HEK293 (cell line): ENCODE data around the gene DAGLA.

Source experiments
- CTCF ChIA-PET: fragments of 350-600 bp; formaldehyde crosslinking; extraction: SDS; loops from one replicate; lab custom pipeline; 2021; ENCODE audit warnings: antibody characterized with exemption; lab: Yijun Ruan, JAX
- POLR2A ChIA-PET: fragments of 300-600 bp; formaldehyde crosslinking; extraction: SDS; loops from one replicate; lab custom pipeline; 2020; ENCODE audit warnings: antibody characterized with exemption, inconsistent platforms; lab: Yijun Ruan, JAX
- H3K27ac ChIP-seq: fragments of 200-500 bp; sonication (Bioruptor generic); 2 replicates; pipeline ENCODE4 v1.5.1; 2014; ENCODE audit warnings: low read depth, low read length, control low read depth, inconsistent platforms; ENCODE audit errors: extremely low read depth
- H3K36me3 ChIP-seq, 2 experiments: fragments of 200-500 bp in 1 of 2; sonication (Bioruptor generic) in 1 of 2; 1 replicate in 1 of 2; 2 replicates in 1 of 2; pipeline ENCODE4 v1.5.1; 2014 to 2017; ENCODE audit warnings: inconsistent platforms in 2 of 2, low read length in 2 of 2; ENCODE audit not compliant: control insufficient read depth in 2 of 2, insufficient read depth in 1 of 2
- H3K4me1 ChIP-seq: fragments of 200-500 bp; sonication (Bioruptor generic); 2 replicates; pipeline ENCODE4 v1.5.1; 2014; ENCODE audit warnings: mild to moderate bottlenecking, low read length, inconsistent platforms; ENCODE audit not compliant: control insufficient read depth, insufficient read depth
- H3K4me3 ChIP-seq: 2 replicates; pipeline ENCODE4 v1.5.1; 2011; ENCODE audit warnings: low read depth, mild to moderate bottlenecking, control low read depth, low read length, moderate library complexity
- H3K9me3 ChIP-seq: fragments of 200-500 bp; sonication (Bioruptor generic); 2 replicates; pipeline ENCODE4 v1.5.1; 2014; ENCODE audit warnings: low read depth, low read length, inconsistent platforms; ENCODE audit not compliant: control insufficient read depth, insufficient read depth
- BCL11B ChIP-seq: fragments of 450-650 bp; formaldehyde crosslinking; IDR thresholded peaks from 2 replicates; pipeline ENCODE4 v1.5.1; 2016; ENCODE audit warnings: low read depth, missing biosample characterization, missing genetic modification characterization
- GLIS1 ChIP-seq: fragments of 450-650 bp; formaldehyde crosslinking; IDR thresholded peaks from 2 replicates; pipeline ENCODE4 v1.5.1; 2016; ENCODE audit warnings: missing biosample characterization, missing genetic modification characterization
- GLIS2 ChIP-seq: fragments of 450-650 bp; formaldehyde crosslinking; IDR thresholded peaks from 2 replicates; pipeline ENCODE4 v1.5.1; 2016; ENCODE audit warnings: missing biosample characterization, missing genetic modification characterization
- KLF8 ChIP-seq: fragments of 450-650 bp; formaldehyde crosslinking; IDR thresholded peaks from 2 replicates; pipeline ENCODE4 v1.5.1; 2016; ENCODE audit warnings: missing biosample characterization, missing genetic modification characterization
- PBX3 ChIP-seq: sonication (generic); formaldehyde crosslinking; IDR thresholded peaks from 2 replicates; pipeline ENCODE4 v1.8.1; 2022; ENCODE audit warnings: mild to moderate bottlenecking, moderate library complexity, missing genetic modification reagents
- REPIN1 ChIP-seq: fragments of 450-650 bp; formaldehyde crosslinking; IDR thresholded peaks from 2 replicates; pipeline ENCODE4 v1.5.1; 2017; ENCODE audit warnings: missing biosample characterization, missing genetic modification characterization, low read depth
- SCRT1 ChIP-seq: fragments of 450-650 bp; formaldehyde crosslinking; IDR thresholded peaks from 2 replicates; pipeline ENCODE4 v1.5.1; 2016; ENCODE audit warnings: missing biosample characterization, missing genetic modification characterization, borderline replicate concordance
- SP7 ChIP-seq: fragments of 450-650 bp; formaldehyde crosslinking; IDR thresholded peaks from 2 replicates; pipeline ENCODE4 v1.5.1; 2016; ENCODE audit warnings: missing biosample characterization, missing genetic modification characterization
- ZBTB20 ChIP-seq: fragments of 450-650 bp; formaldehyde crosslinking; IDR thresholded peaks from 2 replicates; pipeline ENCODE4 v1.5.1; 2016; ENCODE audit warnings: missing biosample characterization, missing genetic modification characterization
- ZBTB7A ChIP-seq: fragments of 450-650 bp; formaldehyde crosslinking; IDR thresholded peaks from 2 replicates; pipeline ENCODE4 v1.5.1; 2016; ENCODE audit warnings: low read depth, missing biosample characterization, missing genetic modification characterization
- ZFP3 ChIP-seq: fragments of 450-650 bp; formaldehyde crosslinking; IDR thresholded peaks from 2 replicates; pipeline ENCODE4 v1.5.1; 2016; ENCODE audit warnings: low read depth, missing biosample characterization, missing genetic modification characterization
- ZFP41 ChIP-seq: fragments of 450-650 bp; formaldehyde crosslinking; IDR thresholded peaks from 2 replicates; pipeline ENCODE4 v1.5.1; 2016; ENCODE audit warnings: missing biosample characterization, missing genetic modification characterization, borderline replicate concordance
- ZFP69B ChIP-seq: fragments of 450-650 bp; formaldehyde crosslinking; IDR thresholded peaks from 2 replicates; pipeline ENCODE4 v1.5.1; 2016; ENCODE audit warnings: missing biosample characterization, missing genetic modification characterization
- ZNF146 ChIP-seq: fragments of 450-650 bp; formaldehyde crosslinking; IDR thresholded peaks from 2 replicates; pipeline ENCODE4 v1.5.1; 2016; ENCODE audit warnings: missing biosample characterization, missing genetic modification characterization
- ZNF155 ChIP-seq: fragments of 450-650 bp; formaldehyde crosslinking; IDR thresholded peaks from 2 replicates; pipeline ENCODE4 v1.5.1; 2016; ENCODE audit warnings: missing biosample characterization, missing genetic modification characterization
- ZNF157 ChIP-seq: fragments of 450-650 bp; formaldehyde crosslinking; IDR thresholded peaks from 2 replicates; pipeline ENCODE4 v1.5.1; 2016; ENCODE audit warnings: missing biosample characterization, missing genetic modification characterization
- ZNF174 ChIP-seq: fragments of 450-650 bp; formaldehyde crosslinking; IDR thresholded peaks from 2 replicates; pipeline ENCODE4 v1.5.0; 2017; ENCODE audit warnings: missing biosample characterization, mild to moderate bottlenecking, missing genetic modification characterization
- ZNF184 ChIP-seq: fragments of 450-650 bp; IDR thresholded peaks from 2 replicates; pipeline ENCODE4 v1.5.1; 2018; ENCODE audit warnings: missing biosample characterization, mild to moderate bottlenecking, missing genetic modification characterization
- ZNF23 ChIP-seq: fragments of 450-650 bp; formaldehyde crosslinking; IDR thresholded peaks from 2 replicates; pipeline ENCODE4 v1.5.1; 2016; ENCODE audit warnings: missing biosample characterization, missing genetic modification characterization, borderline replicate concordance
- ZNF350 ChIP-seq: fragments of 450-650 bp; formaldehyde crosslinking; IDR thresholded peaks from 2 replicates; pipeline ENCODE4 v1.5.0; 2017; ENCODE audit warnings: missing biosample characterization, mild to moderate bottlenecking, missing genetic modification characterization
- ZNF416 ChIP-seq: fragments of 450-650 bp; formaldehyde crosslinking; IDR thresholded peaks from 2 replicates; pipeline ENCODE4 v1.5.1; 2016; ENCODE audit warnings: missing biosample characterization, missing genetic modification characterization
- ZNF488 ChIP-seq: fragments of 450-650 bp; formaldehyde crosslinking; IDR thresholded peaks from 2 replicates; pipeline ENCODE4 v1.5.1; 2016; ENCODE audit warnings: missing biosample characterization, missing genetic modification characterization
- ZNF518A ChIP-seq: fragments of 450-650 bp; formaldehyde crosslinking; conservative IDR thresholded peaks from 2 replicates; pipeline ENCODE4 v1.5.1; 2016; ENCODE audit warnings: low read depth, missing biosample characterization, missing genetic modification characterization
- ZNF521 ChIP-seq: fragments of 450-650 bp; formaldehyde crosslinking; IDR thresholded peaks from 2 replicates; pipeline ENCODE4 v1.5.1; 2017; ENCODE audit warnings: missing biosample characterization, mild to moderate bottlenecking, missing genetic modification characterization
- ZNF555 ChIP-seq: fragments of 450-650 bp; formaldehyde crosslinking; conservative IDR thresholded peaks from 2 replicates; pipeline ENCODE4 v1.5.1; 2017; ENCODE audit warnings: missing biosample characterization, mild to moderate bottlenecking, missing genetic modification characterization, inconsistent platforms
- ZNF571 ChIP-seq: fragments of 450-650 bp; formaldehyde crosslinking; IDR thresholded peaks from 2 replicates; pipeline ENCODE4 v1.5.0; 2017; ENCODE audit warnings: missing biosample characterization, missing genetic modification characterization
- ZNF747 ChIP-seq: fragments of 450-650 bp; formaldehyde crosslinking; IDR thresholded peaks from 2 replicates; pipeline ENCODE4 v1.5.1; 2016; ENCODE audit warnings: missing biosample characterization, missing genetic modification characterization
- ZNF777 ChIP-seq: fragments of 450-650 bp; formaldehyde crosslinking; IDR thresholded peaks from 2 replicates; pipeline ENCODE4 v1.5.1; 2017; ENCODE audit warnings: missing biosample characterization, missing genetic modification characterization, borderline replicate concordance
- ZNF792 ChIP-seq: fragments of 450-650 bp; formaldehyde crosslinking; IDR thresholded peaks from 2 replicates; pipeline ENCODE4 v1.5.1; 2016; ENCODE audit warnings: missing biosample characterization, missing genetic modification characterization
- ZNF837 ChIP-seq: fragments of 450-650 bp; formaldehyde crosslinking; IDR thresholded peaks from 2 replicates; pipeline ENCODE4 v1.5.1; 2016; ENCODE audit warnings: missing biosample characterization, missing genetic modification characterization
- ZSCAN16 ChIP-seq: fragments of 450-650 bp; formaldehyde crosslinking; IDR thresholded peaks from 2 replicates; pipeline ENCODE4 v1.5.1; 2016; ENCODE audit warnings: missing biosample characterization, missing genetic modification characterization

Gene DAGLA

GRCh38 chr11:61739413-61739812 lies 59.2 kb downstream of the DAGLA start (continued):
- TF ChIP-seq GLIS2 (tag by site-specific recombination), result no peak
- no peak for TF ChIP-seq GLIS1 (tag by site-specific recombination)
- TF ChIP-seq ZNF777 (tag by site-specific recombination), result no peak
- no peak for TF ChIP-seq ZNF571 (tag by site-specific recombination)
- no peak for TF ChIP-seq ZBTB7A
- no peak for TF ChIP-seq ZNF184 (tag by site-specific recombination)
- no peak for TF ChIP-seq ZNF521 (tag by site-specific recombination)

- peaks cover 0 to 58% of the 10 kb centered on the region in 2 experiments; a peak in 1 of 3 replicates for H3K36me3 ChIP-seq
- no peaks in the 10 kb centered on the region for H3K4me1 ChIP-seq
- CTCF ChIA-PET, result interaction anchor here (3.2 kb wide), 1 partner anchor 9 kb away, joined by 34 read pairs; no protein-coding TSS in a partner anchor
- no peak overlapping the region for H3K27ac ChIP-seq
- no peak overlapping the region for H3K4me3 ChIP-seq
- TF ChIP-seq ZNF416 (tag by site-specific recombination) (no peak), BCL11B (no peak), ZNF555 (tag by site-specific recombination) (no peak), SCRT1 (tag by site-specific recombination) (no peak), ZNF174 (tag by site-specific recombination) (no peak), ZNF146 (tag by site-specific recombination) (no peak), ZSCAN16 (no peak), ZNF157 (no peak), GLIS1 (tag by site-specific recombination) (no peak), ZNF23 (tag by site-specific recombination) (no peak), ZNF350 (tag by site-specific recombination) (no peak), ZNF488 (no peak), REPIN1 (tag by site-specific recombination) (no peak), ZFP3 (no peak), ZNF155 (tag by site-specific recombination) (no peak), ZNF792 (tag by site-specific recombination) (no peak), ZNF747 (tag by site-specific recombination) (no peak)
- TF ChIP-seq, all 188 proteins: peak for 0
- no peaks in the 10 kb centered on the region for H3K9me3 ChIP-seq
- POLR2A ChIA-PET, result interaction anchor here (1.6 kb wide), 1 partner anchor 21 kb away, joined by 4 read pairs; no protein-coding TSS in a partner anchor
Measured at GRCh38 chr11:61739966-61740365, 59.8 kb downstream of the DAGLA start.

GRCh38 chr11:61742391-61742790 lies 62.2 kb downstream of the DAGLA start:
- H3K4me3 ChIP-seq, result no peak overlapping the region
- ChIA-PET POLR2A (interaction anchor here (1.2 kb wide), 1 partner anchor 24 kb away, joined by 3 read pairs; no protein-coding TSS in a partner anchor), CTCF (interaction anchor here (1.3 kb wide), 1 partner anchor 9 kb away, joined by 6 read pairs; no protein-coding TSS in a partner anchor)
- peaks cover 0 to 34% of the 10 kb centered on the region in 2 experiments; a peak in 1 of 3 replicates for H3K36me3 ChIP-seq
- no peaks in the 10 kb centered on the region for H3K4me1 ChIP-seq
- no peak overlapping the region for H3K27ac ChIP-seq
- H3K9me3 ChIP-seq, result no peaks in the 10 kb centered on the region
- TF ChIP-seq ZNF518A (no peak), ZFP41 (tag by site-specific recombination) (no peak), ZBTB20 (no peak), ZNF837 (tag by site-specific recombination) (no peak), ZNF792 (tag by site-specific recombination) (no peak), ZFP69B (tag by site-specific recombination) (no peak), KLF8 (no peak), PBX3 (CRISPR knock-in tag) (no peak), SP7 (tag by site-specific recombination) (no peak)
